HepG2 (cell line): Measurements from ENCODE around the gene ANKS1A. TPM values are rescaled to one million over a fixed set of nuclear protein-coding genes. Genes with fewer than 3 reads are reported as not detected.
A peak's percentile ranks its signal among the peaks of the same experiment; 100 is the strongest.

ENCODE experiments used
- EZH2 ChIP-seq: conservative IDR thresholded peaks from 2 replicates; pipeline ENCODE4 v1.6.1; 2012; ENCODE audit warnings: mild to moderate bottlenecking, low read depth, low read length, moderate library complexity
- FOXJ3 ChIP-seq: sonication (generic); formaldehyde crosslinking; IDR thresholded peaks from 2 replicates; pipeline ENCODE4 v1.4.0; 2020; ENCODE audit warnings: missing genetic modification reagents, mild to moderate bottlenecking, borderline replicate concordance
- GABPA ChIP-seq, 2 experiments: IDR thresholded peaks; 2 replicates each; pipeline ENCODE4 v1.6.1; 2011 to 2016; ENCODE audit warnings: low read depth in 2 of 2, low read length in 1 of 2, missing biosample characterization in 1 of 2, missing genetic modification characterization in 1 of 2
- GATAD2A ChIP-seq: IDR thresholded peaks from 2 replicates; pipeline ENCODE4 v1.6.1; 2016
- HNRNPK ChIP-seq: fragments of 200-400 bp; formaldehyde crosslinking; IDR thresholded peaks from 2 replicates; pipeline ENCODE4 v1.6.1; 2018; ENCODE audit warnings: low read length, low read depth, moderate library complexity, mild to moderate bottlenecking; ENCODE audit not compliant: poor library complexity, severe bottlenecking
- MEIS2 ChIP-seq: sonication (generic); formaldehyde crosslinking; IDR thresholded peaks from 2 replicates; pipeline ENCODE4 v1.9.0; 2021; ENCODE audit warnings: mild to moderate bottlenecking, missing genetic modification reagents
- MLLT10 ChIP-seq: sonication (generic); formaldehyde crosslinking; IDR thresholded peaks from 2 replicates; pipeline ENCODE4 v1.4.0; 2020; ENCODE audit warnings: missing genetic modification reagents
- MZF1 ChIP-seq: sonication (generic); formaldehyde crosslinking; IDR thresholded peaks from 2 replicates; pipeline ENCODE4 v1.8.1; 2023; ENCODE audit warnings: mild to moderate bottlenecking, missing genetic modification reagents, borderline replicate concordance
- NPAS2 ChIP-seq: sonication (generic); formaldehyde crosslinking; IDR thresholded peaks from 2 replicates; pipeline ENCODE4 v1.8.0; 2022; ENCODE audit warnings: mild to moderate bottlenecking, missing genetic modification reagents, borderline replicate concordance
- PHB2 ChIP-seq: fragments of 450-650 bp; IDR thresholded peaks from 2 replicates; pipeline ENCODE4 v1.6.1; 2018; ENCODE audit not compliant: partially characterized antibody
- ZBTB20 ChIP-seq: sonication (generic); formaldehyde crosslinking; IDR thresholded peaks from 2 replicates; pipeline ENCODE4 v1.8.1; 2023; ENCODE audit warnings: missing genetic modification reagents, low read depth, mild to moderate bottlenecking, borderline replicate concordance
- ZNF12 ChIP-seq: sonication (generic); formaldehyde crosslinking; IDR thresholded peaks from 2 replicates; pipeline ENCODE4 v1.5.0; 2020; ENCODE audit warnings: missing genetic modification reagents
- ZNF251 ChIP-seq: sonication (generic); formaldehyde crosslinking; IDR thresholded peaks from 2 replicates; pipeline ENCODE4 v1.9.0; 2021; ENCODE audit warnings: mild to moderate bottlenecking, missing genetic modification reagents
- ZNF530 ChIP-seq: sonication (generic); formaldehyde crosslinking; IDR thresholded peaks from 2 replicates; pipeline ENCODE4 v1.5.0; 2020; ENCODE audit warnings: low read depth, mild to moderate bottlenecking, missing genetic modification reagents
- ZNF589 ChIP-seq: sonication (generic); formaldehyde crosslinking; conservative IDR thresholded peaks from 2 replicates; pipeline ENCODE4 v1.8.0; 2022; ENCODE audit warnings: mild to moderate bottlenecking, moderate library complexity, missing genetic modification reagents
- ZNF629 ChIP-seq: sonication (generic); formaldehyde crosslinking; conservative IDR thresholded peaks from 2 replicates; pipeline ENCODE4 v1.5.0; 2020; ENCODE audit warnings: missing genetic modification reagents
- ZNF703 ChIP-seq: sonication (generic); formaldehyde crosslinking; IDR thresholded peaks from 2 replicates; pipeline ENCODE4 v1.5.1; 2020; ENCODE audit warnings: missing genetic modification reagents, mild to moderate bottlenecking, moderate library complexity, borderline replicate concordance
- ZNF724P ChIP-seq: sonication (generic); formaldehyde crosslinking; IDR thresholded peaks from 2 replicates; pipeline ENCODE4 v1.8.0; 2022; ENCODE audit warnings: missing genetic modification reagents, borderline replicate concordance
- ZSCAN21 ChIP-seq: sonication (generic); formaldehyde crosslinking; IDR thresholded peaks from 2 replicates; pipeline ENCODE4 v1.8.0; 2022; ENCODE audit warnings: mild to moderate bottlenecking, missing genetic modification reagents, moderate library complexity, borderline replicate concordance
- polyA plus RNA-seq, 8 experiments: library from polyadenylated mRNA; depleted of rRNA in 3 of 8; stranded (reverse) in 7 of 8; unstranded in 1 of 8; fragments of >200 nt; fragmentation: Illumina TruSeq in 4 of 8; extraction: Trizol in 4 of 8; gene quantifications; 2 replicates each; pipeline versions ENCODE4 v1.2.1 to v1.2.3, GENCODE V29; 2011 to 2016; ENCODE audit warnings: low read depth in 4 of 8, missing spikeins in 1 of 8, mixed read lengths in 1 of 8; ENCODE audit not compliant: insufficient read depth in 1 of 8
- total RNA-seq, 5 experiments: library from RNA; depleted of rRNA; stranded (reverse); fragments of >200 nt; fragmentation: Illumina TruSeq; extraction: Trizol; gene quantifications; 2 replicates each; pipeline ENCODE4 v1.2.3, GENCODE V29; 2016; ENCODE audit warnings: low read depth in 1 of 5
- TF ChIP-seq, protein P1 (sequence below): sonication (generic); formaldehyde crosslinking; conservative IDR thresholded peaks from 2 replicates; pipeline ENCODE4 v1.4.0; 2020; ENCODE audit warnings: missing genetic modification reagents
- TF ChIP-seq, protein P2 (sequence below): sonication (generic); formaldehyde crosslinking; IDR thresholded peaks from 2 replicates; pipeline ENCODE4 v1.4.0; 2020; ENCODE audit warnings: mild to moderate bottlenecking, missing genetic modification reagents
- TF ChIP-seq, protein P3 (sequence below): sonication (generic); formaldehyde crosslinking; IDR thresholded peaks from 2 replicates; pipeline ENCODE4 v1.4.0; 2020; ENCODE audit warnings: missing genetic modification reagents
- TF ChIP-seq, protein P4 (sequence below): sonication (generic); formaldehyde crosslinking; IDR thresholded peaks from 2 replicates; pipeline ENCODE4 v1.4.0; 2020; ENCODE audit warnings: missing genetic modification reagents, mild to moderate bottlenecking, borderline replicate concordance

ANKS1A gene
- total and polyA plus RNA-seq, 2 of the 13 experiments (the other 11 are each of a cell fraction or from before 2014, with no cell fraction given): 7.2 to 15.1 TPM

DNA sequence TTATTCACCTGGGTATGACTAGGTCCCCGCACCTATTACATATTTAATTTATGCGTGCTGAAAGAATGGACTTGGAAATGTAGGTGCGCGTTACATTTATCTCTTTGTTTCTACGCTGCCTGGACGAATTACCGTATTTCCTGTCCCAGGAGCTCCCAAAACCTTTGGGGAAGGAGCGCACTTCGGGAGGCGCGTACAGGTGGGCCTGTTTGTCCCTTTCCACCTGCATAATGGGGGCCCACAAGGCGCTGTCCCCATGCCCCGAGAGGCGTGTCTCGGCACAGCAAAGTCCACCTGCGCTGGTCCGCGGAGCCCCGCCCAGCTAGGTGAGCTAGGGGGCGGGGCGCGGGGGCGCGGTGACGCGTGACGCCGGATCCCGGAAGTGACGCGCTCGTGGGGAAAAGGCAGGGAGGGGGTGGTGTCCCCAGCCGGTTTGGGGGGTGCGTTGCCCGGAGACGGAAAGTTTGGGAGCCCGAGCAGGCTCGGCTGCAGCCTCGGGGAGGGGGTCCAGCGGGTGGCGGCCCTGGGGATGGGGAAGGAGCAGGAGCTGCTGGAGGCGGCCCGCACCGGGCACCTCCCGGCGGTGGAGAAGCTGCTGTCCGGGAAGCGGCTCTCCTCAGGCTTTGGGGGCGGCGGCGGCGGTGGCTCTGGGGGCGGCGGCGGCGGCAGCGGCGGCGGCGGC lies at the start of gene ANKS1A (continued):
- TF ChIP-seq, protein P1, sequence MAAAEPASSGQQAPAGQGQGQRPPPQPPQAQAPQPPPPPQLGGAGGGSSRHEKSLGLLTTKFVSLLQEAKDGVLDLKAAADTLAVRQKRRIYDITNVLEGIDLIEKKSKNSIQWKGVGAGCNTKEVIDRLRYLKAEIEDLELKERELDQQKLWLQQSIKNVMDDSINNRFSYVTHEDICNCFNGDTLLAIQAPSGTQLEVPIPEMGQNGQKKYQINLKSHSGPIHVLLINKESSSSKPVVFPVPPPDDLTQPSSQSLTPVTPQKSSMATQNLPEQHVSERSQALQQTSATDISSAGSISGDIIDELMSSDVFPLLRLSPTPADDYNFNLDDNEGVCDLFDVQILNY (CRISPR knock-in tag): no peak
- no peak for TF ChIP-seq NPAS2 (CRISPR knock-in tag)
- no peak for TF ChIP-seq FOXJ3
- TF ChIP-seq EZH2: no peak
- TF ChIP-seq ZNF724P (CRISPR knock-in tag): no peak
- no peak for TF ChIP-seq ZNF589 (CRISPR knock-in tag)
- TF ChIP-seq, protein P2, sequence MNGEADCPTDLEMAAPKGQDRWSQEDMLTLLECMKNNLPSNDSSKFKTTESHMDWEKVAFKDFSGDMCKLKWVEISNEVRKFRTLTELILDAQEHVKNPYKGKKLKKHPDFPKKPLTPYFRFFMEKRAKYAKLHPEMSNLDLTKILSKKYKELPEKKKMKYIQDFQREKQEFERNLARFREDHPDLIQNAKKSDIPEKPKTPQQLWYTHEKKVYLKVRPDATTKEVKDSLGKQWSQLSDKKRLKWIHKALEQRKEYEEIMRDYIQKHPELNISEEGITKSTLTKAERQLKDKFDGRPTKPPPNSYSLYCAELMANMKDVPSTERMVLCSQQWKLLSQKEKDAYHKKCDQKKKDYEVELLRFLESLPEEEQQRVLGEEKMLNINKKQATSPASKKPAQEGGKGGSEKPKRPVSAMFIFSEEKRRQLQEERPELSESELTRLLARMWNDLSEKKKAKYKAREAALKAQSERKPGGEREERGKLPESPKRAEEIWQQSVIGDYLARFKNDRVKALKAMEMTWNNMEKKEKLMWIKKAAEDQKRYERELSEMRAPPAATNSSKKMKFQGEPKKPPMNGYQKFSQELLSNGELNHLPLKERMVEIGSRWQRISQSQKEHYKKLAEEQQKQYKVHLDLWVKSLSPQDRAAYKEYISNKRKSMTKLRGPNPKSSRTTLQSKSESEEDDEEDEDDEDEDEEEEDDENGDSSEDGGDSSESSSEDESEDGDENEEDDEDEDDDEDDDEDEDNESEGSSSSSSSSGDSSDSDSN (CRISPR knock-in tag): peak; percentile 43; the same call in 1 of the 2 replicates
- no peak for TF ChIP-seq ZNF530
- TF ChIP-seq MZF1: no peak
- peak; percentile 85 for TF ChIP-seq HNRNPK
- TF ChIP-seq PHB2: no peak
- no peak for TF ChIP-seq ZNF251
- TF ChIP-seq MLLT10: no peak
- TF ChIP-seq, protein P3, sequence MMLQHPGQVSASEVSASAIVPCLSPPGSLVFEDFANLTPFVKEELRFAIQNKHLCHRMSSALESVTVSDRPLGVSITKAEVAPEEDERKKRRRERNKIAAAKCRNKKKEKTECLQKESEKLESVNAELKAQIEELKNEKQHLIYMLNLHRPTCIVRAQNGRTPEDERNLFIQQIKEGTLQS: no peak
- no peak for TF ChIP-seq ZNF703 (CRISPR knock-in tag)
- no peak for TF ChIP-seq MEIS2 (CRISPR knock-in tag)
- peak; percentile 39; the same call in 1 of the 2 replicates for TF ChIP-seq GATAD2A (CRISPR knock-in tag)
- TF ChIP-seq ZNF629 (CRISPR knock-in tag): no peak; the same call in 1 of the 2 replicates
- TF ChIP-seq, protein P4, sequence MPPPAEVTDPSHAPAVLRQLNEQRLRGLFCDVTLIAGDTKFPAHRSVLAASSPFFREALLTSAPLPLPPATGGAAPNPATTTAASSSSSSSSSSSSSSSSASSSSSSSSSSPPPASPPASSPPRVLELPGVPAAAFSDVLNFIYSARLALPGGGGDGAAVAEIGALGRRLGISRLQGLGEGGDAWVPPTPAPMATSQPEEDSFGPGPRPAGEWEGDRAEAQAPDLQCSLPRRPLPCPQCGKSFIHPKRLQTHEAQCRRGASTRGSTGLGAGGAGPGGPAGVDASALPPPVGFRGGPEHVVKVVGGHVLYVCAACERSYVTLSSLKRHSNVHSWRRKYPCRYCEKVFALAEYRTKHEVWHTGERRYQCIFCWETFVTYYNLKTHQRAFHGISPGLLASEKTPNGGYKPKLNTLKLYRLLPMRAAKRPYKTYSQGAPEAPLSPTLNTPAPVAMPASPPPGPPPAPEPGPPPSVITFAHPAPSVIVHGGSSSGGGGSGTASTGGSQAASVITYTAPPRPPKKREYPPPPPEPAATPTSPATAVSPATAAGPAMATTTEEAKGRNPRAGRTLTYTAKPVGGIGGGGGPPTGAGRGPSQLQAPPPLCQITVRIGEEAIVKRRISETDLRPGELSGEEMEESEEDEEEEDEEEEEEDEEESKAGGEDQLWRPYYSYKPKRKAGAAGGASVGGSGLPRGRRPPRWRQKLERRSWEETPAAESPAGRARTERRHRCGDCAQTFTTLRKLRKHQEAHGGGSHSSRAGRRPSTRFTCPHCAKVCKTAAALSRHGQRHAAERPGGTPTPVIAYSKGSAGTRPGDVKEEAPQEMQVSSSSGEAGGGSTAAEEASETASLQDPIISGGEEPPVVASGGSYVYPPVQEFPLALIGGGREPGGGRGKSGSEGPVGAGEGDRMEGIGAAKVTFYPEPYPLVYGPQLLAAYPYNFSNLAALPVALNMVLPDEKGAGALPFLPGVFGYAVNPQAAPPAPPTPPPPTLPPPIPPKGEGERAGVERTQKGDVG (CRISPR knock-in tag): no peak
- TF ChIP-seq ZNF12 (CRISPR knock-in tag): no peak
- TF ChIP-seq ZSCAN21 (CRISPR knock-in tag): no peak; the same call in 1 of the 2 replicates
- TF ChIP-seq GABPA (IDR thresholded peaks at IDR 0.05; ENCODE audit: low read depth, low read length): peak; percentile 86
- peak; percentile 92 for TF ChIP-seq GABPA (CRISPR knock-in tag; IDR thresholded peaks at IDR 0.05; ENCODE audit: low read depth)
- peak; percentile 73; the same call in 1 of the 2 replicates for TF ChIP-seq ZBTB20 (CRISPR knock-in tag)
